DMS 273 (cell line): Measurements from ENCODE around the gene NFATC4.

Source experiments
- DNase-seq: peaks from one replicate; lab custom pipeline; 2025; ENCODE audit not compliant: unreplicated experiment; lab: John Stamatoyannopoulos, UW

Gene NFATC4

DNA sequence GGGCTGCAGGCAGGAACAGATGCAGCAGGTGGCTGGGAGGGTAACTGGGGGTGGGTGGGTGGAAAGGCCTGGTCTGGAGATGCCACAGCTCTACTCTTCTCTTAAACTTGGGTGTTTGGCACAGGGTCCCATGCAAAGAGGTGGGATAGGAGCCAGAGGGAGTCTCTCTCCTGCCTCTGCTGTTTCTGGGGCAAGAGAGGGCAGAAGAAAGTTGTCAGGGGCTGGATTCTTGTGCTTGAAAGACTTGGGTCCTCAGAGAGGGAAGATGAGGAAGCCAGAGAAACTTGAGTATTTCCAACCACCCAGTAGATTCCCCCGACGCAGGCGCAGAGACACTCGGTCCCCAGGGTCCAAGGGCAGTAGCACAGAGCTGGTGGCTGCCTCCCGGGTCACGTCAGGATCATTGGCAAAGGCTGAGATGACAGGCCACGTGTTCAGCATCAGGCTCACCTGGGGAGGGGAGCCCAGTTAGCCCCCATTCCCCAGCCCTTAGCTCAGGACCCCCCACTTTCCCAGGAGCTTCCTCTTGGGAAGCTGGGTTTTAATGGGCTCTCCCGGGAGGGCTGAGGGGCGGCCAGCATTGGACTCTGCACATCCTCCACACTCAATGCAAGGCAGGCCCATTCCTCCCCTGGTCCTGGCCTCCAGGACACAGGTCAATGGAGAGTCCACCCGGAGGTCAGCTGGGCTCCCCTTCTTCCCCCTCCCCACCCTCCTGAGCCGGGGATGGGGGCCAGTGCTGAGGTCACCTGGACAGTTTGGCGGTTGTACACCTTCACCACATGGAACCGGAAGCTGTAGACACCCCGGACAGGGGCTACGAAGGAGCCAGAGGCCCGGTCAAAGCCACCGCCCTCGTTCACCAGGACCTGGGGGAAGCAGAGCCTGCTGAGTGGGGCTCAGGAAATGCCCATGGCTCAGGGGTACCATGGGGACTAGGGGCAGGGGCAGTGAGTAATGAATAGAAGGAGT, 59.8 kb downstream of the NFATC4 start:
- no peak for DNase-seq

DNA sequence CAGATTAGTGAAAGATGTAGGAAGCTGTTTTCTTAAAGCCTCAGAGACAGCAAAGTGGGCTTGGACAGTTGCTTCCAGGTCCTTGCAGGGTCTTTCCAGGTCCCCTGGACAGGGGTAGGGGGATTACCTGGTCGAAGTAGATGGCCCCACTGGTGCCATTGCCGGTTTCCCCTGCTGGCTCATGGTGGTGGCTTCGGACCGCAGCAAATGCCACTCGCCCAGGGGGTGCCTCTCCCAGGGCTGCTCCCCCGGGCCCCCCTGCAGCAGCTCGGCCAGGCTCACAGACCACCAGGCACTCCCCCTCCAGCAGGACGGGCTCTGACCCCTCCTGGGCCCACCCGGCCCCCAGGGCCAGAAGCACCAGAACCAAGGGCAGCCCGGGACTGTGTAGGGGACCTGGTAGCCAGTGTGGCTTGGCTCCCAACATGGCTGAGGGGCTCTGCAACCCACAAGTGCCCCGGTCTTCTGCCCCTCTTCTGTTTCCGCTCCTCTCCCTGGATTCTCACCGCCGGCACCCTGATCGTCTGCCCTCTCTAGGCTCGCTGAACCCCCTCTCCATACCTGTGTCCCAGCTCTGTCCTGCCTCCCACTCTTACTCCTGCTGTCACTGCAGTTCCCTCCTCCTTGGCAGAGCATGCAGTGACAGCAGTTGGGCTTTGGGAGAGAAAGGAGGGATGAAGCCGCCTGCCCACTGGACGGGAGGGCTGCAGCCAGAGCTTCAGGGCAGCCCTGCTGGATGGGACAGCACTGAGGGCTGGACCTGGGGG, 60.8 kb downstream of the NFATC4 start:
- DNase-seq = peak; percentile 38
